HG02981 (cell line): ENCODE results near the gene C1orf35.
A peak's percentile ranks its signal among the peaks of the same experiment; 100 is the strongest.

Source experiments
- ATAC-seq: cut with Tn5 transposase; IDR thresholded peaks from one replicate; pipeline ENCODE4 v1.9.1; 2021; ENCODE audit warnings: mild to moderate bottlenecking, moderate library complexity; ENCODE audit not compliant: unreplicated experiment

The C1orf35 gene

GRCh38 chr1:228096416-228097332, 6.5 kb downstream of the C1orf35 start:
- no peak for ATAC-seq

DNA sequence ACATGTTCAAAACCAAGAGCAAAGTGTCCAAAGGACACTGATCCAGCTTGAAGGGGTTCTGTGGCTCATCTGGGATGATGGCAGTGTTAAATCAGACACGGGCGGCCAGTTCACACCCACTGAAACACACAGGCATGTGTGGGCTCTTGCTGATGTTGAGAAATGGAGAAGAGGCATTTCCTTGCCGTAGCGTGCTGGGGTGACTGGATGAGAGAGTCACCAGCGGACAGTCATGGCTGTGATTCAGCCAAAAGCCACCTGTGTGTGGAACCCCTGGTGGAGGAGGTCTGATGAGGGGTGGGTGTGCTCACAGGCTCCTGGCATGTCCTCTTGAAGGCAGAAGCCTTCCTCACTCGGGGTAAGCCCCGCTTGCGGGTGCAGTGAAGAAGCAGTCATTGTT, 7.2 kb downstream of the C1orf35 start:
- no peak for ATAC-seq

DNA sequence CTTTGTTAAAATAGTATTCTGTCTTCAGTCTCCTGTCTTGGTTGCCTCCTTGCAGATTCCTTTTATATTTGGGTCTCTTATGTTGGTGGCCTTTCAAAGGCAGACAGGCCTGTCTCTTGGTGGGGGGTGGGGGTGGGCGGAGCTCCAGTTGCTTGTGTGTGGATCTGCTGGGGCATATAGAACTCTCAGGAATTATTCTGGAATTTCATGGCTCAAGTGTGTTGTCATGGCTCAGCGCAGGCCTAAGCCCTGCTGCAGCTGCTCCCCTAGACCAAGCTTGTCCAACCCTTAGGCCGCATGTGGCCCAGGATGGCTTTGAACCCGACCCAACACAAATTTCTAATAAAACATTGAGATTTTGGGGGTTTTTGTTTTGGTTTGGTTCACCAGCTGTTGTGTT, 8.0 kb downstream of the C1orf35 start:
- no peak for ATAC-seq

- no peak for ATAC-seq
Measured at GRCh38 chr1:228094432-228095016, 8.6 kb downstream of the C1orf35 start.

GRCh38 chr1:228093050-228093906, 9.8 kb downstream of the C1orf35 start:
- ATAC-seq: no peak

- no peak for ATAC-seq
Measured at GRCh38 chr1:228092342-228093049, 10.6 kb downstream of the C1orf35 start.

GRCh38 chr1:228091084-228091483, 12.0 kb downstream of the C1orf35 start:
- ATAC-seq: no peak

GRCh38 chr1:228090613-228091081, 12.5 kb downstream of the C1orf35 start:
- ATAC-seq: no peak

GRCh38 chr1:228089519-228090380, 13.4 kb downstream of the C1orf35 start:
- no peak for ATAC-seq

- no peak for ATAC-seq
Measured at GRCh38 chr1:228088586-228089498, 14.3 kb downstream of the C1orf35 start.

DNA sequence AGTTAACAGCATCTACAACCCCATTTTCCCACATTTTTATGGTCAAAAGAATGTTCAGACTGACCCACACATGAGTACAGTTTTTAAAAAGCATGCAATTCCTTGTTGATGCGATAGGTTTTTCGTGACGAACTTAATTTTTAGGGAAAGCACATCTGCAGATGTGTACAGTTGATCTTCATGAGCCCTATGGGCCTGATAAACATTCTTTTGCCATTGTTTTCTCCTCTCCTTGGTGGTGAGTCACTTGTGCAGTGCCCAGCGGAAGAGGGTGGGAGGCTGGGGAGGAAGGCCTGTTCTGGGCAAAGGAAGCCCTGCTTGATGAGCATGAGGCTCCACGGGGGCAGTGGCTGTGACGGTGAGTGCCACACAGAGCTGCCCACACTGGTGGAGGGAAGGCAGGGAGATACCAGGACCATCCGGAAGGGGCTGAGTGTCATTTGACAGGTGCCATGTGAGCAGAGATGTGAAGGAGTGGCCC, 15.3 kb downstream of the C1orf35 start:
- no peak for ATAC-seq

GRCh38 chr1:228085287-228085951, 17.7 kb downstream of the C1orf35 start:
- no peak for ATAC-seq

GRCh38 chr1:228084797-228085196, 18.3 kb downstream of the C1orf35 start:
- ATAC-seq: no peak

GRCh38 chr1:228084325-228084724, 18.8 kb downstream of the C1orf35 start:
- ATAC-seq: no peak

- ATAC-seq: no peak
Measured at GRCh38 chr1:228083871-228084278, 19.2 kb downstream of the C1orf35 start.

- ATAC-seq: peak; percentile 21
Measured at GRCh38 chr1:228082918-228083870, 19.9 kb downstream of the C1orf35 start.
